Endothelial cell of umbilical vein (primary cell): ENCODE data around the gene MYL3. TPM values are rescaled to one million over a fixed set of nuclear protein-coding genes. Genes with fewer than 3 reads are reported as not detected.

Experiments
- BruUV-seq: library from RNA; stranded (reverse); fragments of 400-500 nt; replicated peaks from 2 replicates; lab custom pipeline; 2021; lab: Mats Ljungman, UMichigan
- CTCF ChIA-PET: fragments of 300-600, 350-600 bp; sonication (Branson Sonifier 250); formaldehyde crosslinking; loops from one replicate; lab custom pipeline; 2021; ENCODE audit warnings: antibody characterized with exemption, inconsistent platforms; lab: Charles Lee
- POLR2A ChIA-PET: fragments of 300-600, 350-600 bp; sonication (Branson Sonifier 250); formaldehyde crosslinking; loops from one replicate; lab custom pipeline; 2021; ENCODE audit warnings: antibody characterized with exemption, inconsistent platforms; lab: Charles Lee
- DNase-seq: peaks from one replicate; pipeline ENCODE4 v3.0.0-alpha.2; 2011; ENCODE audit warnings: low read depth, low spot score
- FAIRE-seq: peaks from 2 replicates; lab custom pipeline; 2011; peaks lifted over from hg19 to GRCh38; lab: Jason Lieb, UNC
- H2AFZ ChIP-seq: 2 replicates; pipeline ENCODE4 v1.6.0; 2012; ENCODE audit warnings: low read depth, low read length, control low read depth, inconsistent platforms
- H3K27ac ChIP-seq: 2 replicates; pipeline ENCODE4 v1.5.1; 2011; ENCODE audit warnings: low read depth, mild to moderate bottlenecking, control low read depth, low read length, moderate library complexity; ENCODE audit not compliant: insufficient read depth
- H3K27me3 ChIP-seq, 2 experiments: 2 replicates each; pipeline versions ENCODE4 v1.6.0 to v1.6.1; 2011; ENCODE audit warnings: low read length in 2 of 2, mixed read lengths in 1 of 2; ENCODE audit not compliant: control insufficient read depth in 2 of 2, insufficient read depth in 2 of 2
- H3K36me3 ChIP-seq, 2 experiments: 2 replicates in 1 of 2; 3 replicates in 1 of 2; pipeline ENCODE4 v1.5.1; 2011; ENCODE audit warnings: low read length in 2 of 2, mild to moderate bottlenecking in 1 of 2, moderate library complexity in 1 of 2; ENCODE audit not compliant: control insufficient read depth in 2 of 2, insufficient read depth in 2 of 2; ENCODE audit errors: extremely low read depth in 1 of 2
- H3K4me1 ChIP-seq: 3 replicates; pipeline ENCODE4 v1.5.1; 2011; ENCODE audit warnings: mild to moderate bottlenecking, low read length; ENCODE audit not compliant: control insufficient read depth, insufficient read depth; ENCODE audit errors: extremely low read depth
- H3K4me2 ChIP-seq: 2 replicates; pipeline ENCODE4 v1.6.1; 2011; ENCODE audit warnings: low read length, control low read depth, mixed read lengths; ENCODE audit not compliant: insufficient read depth
- H3K4me3 ChIP-seq, 3 experiments: fragments of 200-600 bp in 1 of 3; sonication (generic), shearing (Covaris generic) in 1 of 3; replicated peaks in 1 of 3; 2 replicates each; pipeline ENCODE4 v1.5.1; 2011 to 2016; ENCODE audit warnings: control low read depth in 3 of 3, low read length in 3 of 3, mild to moderate bottlenecking in 2 of 3, inconsistent platforms in 1 of 3, low read depth in 1 of 3, moderate library complexity in 1 of 3; ENCODE audit not compliant: insufficient read depth in 1 of 3
- H3K79me2 ChIP-seq: 2 replicates; pipeline ENCODE4 v1.6.0; 2012; ENCODE audit warnings: low read length, inconsistent platforms; ENCODE audit not compliant: control insufficient read depth, insufficient read depth
- H3K9ac ChIP-seq: replicated peaks from 2 replicates; pipeline ENCODE3; 2011; ENCODE audit warnings: low read length, control low read depth; ENCODE audit not compliant: insufficient read depth; ENCODE audit errors: extremely low read depth
- H3K9me1 ChIP-seq: replicated peaks from 3 replicates; pipeline ENCODE4 v1.6.0; 2011; ENCODE audit warnings: mild to moderate bottlenecking, low read length; ENCODE audit not compliant: control insufficient read depth, insufficient read depth; ENCODE audit errors: extremely low read depth
- H3K9me3 ChIP-seq: replicated peaks from 2 replicates; pipeline ENCODE4 v1.5.1; 2012; ENCODE audit warnings: low read length, inconsistent platforms; ENCODE audit not compliant: control insufficient read depth, insufficient read depth
- H4K20me1 ChIP-seq: replicated peaks from 2 replicates; pipeline ENCODE3; 2011; ENCODE audit warnings: mild to moderate bottlenecking, low read length; ENCODE audit not compliant: control insufficient read depth, insufficient read depth; ENCODE audit errors: extremely low read depth
- EZH2 ChIP-seq: IDR thresholded peaks from 2 replicates; pipeline ENCODE4 v1.6.1; 2012; ENCODE audit warnings: borderline replicate concordance, low read depth, mild to moderate bottlenecking, moderate library complexity, low read length, inconsistent platforms; ENCODE audit not compliant: severe bottlenecking
- FOS ChIP-seq: IDR thresholded peaks from 2 replicates; pipeline ENCODE4 v1.6.1; 2011; ENCODE audit warnings: mild to moderate bottlenecking, low read length, moderate library complexity, borderline replicate concordance; ENCODE audit not compliant: insufficient read depth
- GATA2 ChIP-seq: IDR thresholded peaks from 2 replicates; pipeline ENCODE4 v1.7.0; 2011; ENCODE audit warnings: low read depth, mild to moderate bottlenecking, moderate library complexity, mixed read lengths, low read length; ENCODE audit not compliant: insufficient read length, insufficient read depth
- JUN ChIP-seq: IDR thresholded peaks from 2 replicates; pipeline ENCODE4 v1.6.1; 2011; ENCODE audit warnings: borderline replicate concordance, low read depth; ENCODE audit not compliant: insufficient read length, insufficient read depth
- MYC ChIP-seq: IDR thresholded peaks from one replicate; pipeline ENCODE4 v1.6.1; 2011; ENCODE audit warnings: mild to moderate bottlenecking, low read depth, low read length
- POLR2A ChIP-seq: IDR thresholded peaks from 2 replicates; pipeline ENCODE4 v1.6.1; 2012; ENCODE audit warnings: low read depth, mild to moderate bottlenecking, control low read depth, low read length
- POLR2AphosphoS5 ChIP-seq: IDR thresholded peaks from 2 replicates; pipeline ENCODE4 v1.6.1; 2012; ENCODE audit warnings: low read depth, mild to moderate bottlenecking, control low read depth, low read length, moderate library complexity; ENCODE audit not compliant: insufficient read depth
- dilution Hi-C: fragments of 300-500 bp; cut with MboI; formaldehyde crosslinking; loops from one replicate; pipeline ENCODE4 v1.15.0; 2019; ENCODE audit warnings: low sequenced_read_pairs; ENCODE audit not compliant: extremely low pct_ligation_motif_present
- intact Hi-C: fragments of 100-400 bp; cut with micrococcal nuclease; formaldehyde crosslinking; loops from one replicate; pipeline ENCODE4 v1.10.0; 2022
- polyA plus RNA-seq, 4 experiments: library from polyadenylated mRNA; depleted of rRNA in 3 of 4; stranded (reverse) in 3 of 4; unstranded in 1 of 4; fragments of >200 nt; gene quantifications; 2 replicates each; pipeline versions ENCODE4 v1.2.1 to v1.2.3, GENCODE V29; 2011 to 2012; ENCODE audit warnings: missing spikeins in 1 of 4
- total RNA-seq: library from RNA; stranded (reverse); gene quantifications from 2 replicates; pipeline ENCODE4 v1.2.3, GENCODE V29; 2021
- TF ChIP-seq, protein P1 (sequence below), 2 donors: IDR thresholded peaks; 1 replicate in 1 of 2; 2 replicates in 1 of 2; pipeline ENCODE4 v1.5.1; 2011; ENCODE audit warnings: low read length in 2 of 2, mild to moderate bottlenecking in 2 of 2, moderate library complexity in 2 of 2, control low read depth in 1 of 2, inconsistent platforms in 1 of 2, low read depth in 1 of 2; ENCODE audit not compliant: insufficient read depth in 1 of 2; ENCODE audit errors: extremely low read depth in 1 of 2
- TF ChIP-seq, protein P2 (sequence below): IDR thresholded peaks from 2 replicates; pipeline ENCODE4 v1.6.1; 2011; ENCODE audit not compliant: insufficient read depth, insufficient read length

Gene MYL3
- total and polyA plus RNA-seq, 2 donors (not counting 3 experiments of a cell fraction or from before 2014, with no cell fraction given), result not detected

DNA sequence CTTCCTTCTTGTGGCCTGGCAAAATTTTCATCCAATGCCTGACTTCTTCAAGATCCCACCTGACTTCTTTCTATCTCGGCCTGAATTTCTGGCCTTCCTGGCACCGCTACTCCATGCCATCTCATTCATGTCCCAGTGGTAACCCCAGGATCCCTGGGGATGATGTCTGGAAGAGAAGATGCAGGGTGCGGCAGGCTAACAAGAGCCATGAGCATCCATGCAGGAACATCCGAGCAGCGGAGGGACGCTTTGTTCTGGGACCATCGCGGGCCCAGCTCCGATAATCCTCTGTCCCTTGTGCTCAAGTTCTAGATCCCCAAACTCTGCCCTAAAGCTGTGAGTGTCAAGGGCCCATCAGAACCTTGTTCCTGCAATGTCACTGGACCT, 10.9 kb downstream of the MYL3 start:
- DNase-seq (no peak), FAIRE-seq (no peak)
- Histone ChIP-seq H3K36me3 (no peaks in the 10 kb centered on the region), H3K4me2 (no peak overlapping the region), H3K9ac (no peak overlapping the region), H3K27me3 (peaks cover 0 to 2% of the 10 kb centered on the region in 2 experiments), H4K20me1 (no peaks in the 10 kb centered on the region), H3K4me1 (no peaks in the 10 kb centered on the region), H3K9me3 (no peaks in the 10 kb centered on the region), H3K4me3 (no peak overlapping the region), H3K9me1 (no peaks in the 10 kb centered on the region), H3K79me2 (no peaks in the 10 kb centered on the region), H2AFZ (no peak overlapping the region), H3K27ac (no peak overlapping the region)
- CTCF ChIA-PET, result no interaction called here
- POLR2A ChIA-PET, result no interaction called here
- BruUV-seq, result no TSS peak
- dilution Hi-C loops (no loop called here), intact Hi-C loops (no loop called here)
- TF ChIP-seq FOS, result no peak
- TF ChIP-seq JUN, result no peak
- TF ChIP-seq POLR2A, result no peak
- TF ChIP-seq, protein P1, sequence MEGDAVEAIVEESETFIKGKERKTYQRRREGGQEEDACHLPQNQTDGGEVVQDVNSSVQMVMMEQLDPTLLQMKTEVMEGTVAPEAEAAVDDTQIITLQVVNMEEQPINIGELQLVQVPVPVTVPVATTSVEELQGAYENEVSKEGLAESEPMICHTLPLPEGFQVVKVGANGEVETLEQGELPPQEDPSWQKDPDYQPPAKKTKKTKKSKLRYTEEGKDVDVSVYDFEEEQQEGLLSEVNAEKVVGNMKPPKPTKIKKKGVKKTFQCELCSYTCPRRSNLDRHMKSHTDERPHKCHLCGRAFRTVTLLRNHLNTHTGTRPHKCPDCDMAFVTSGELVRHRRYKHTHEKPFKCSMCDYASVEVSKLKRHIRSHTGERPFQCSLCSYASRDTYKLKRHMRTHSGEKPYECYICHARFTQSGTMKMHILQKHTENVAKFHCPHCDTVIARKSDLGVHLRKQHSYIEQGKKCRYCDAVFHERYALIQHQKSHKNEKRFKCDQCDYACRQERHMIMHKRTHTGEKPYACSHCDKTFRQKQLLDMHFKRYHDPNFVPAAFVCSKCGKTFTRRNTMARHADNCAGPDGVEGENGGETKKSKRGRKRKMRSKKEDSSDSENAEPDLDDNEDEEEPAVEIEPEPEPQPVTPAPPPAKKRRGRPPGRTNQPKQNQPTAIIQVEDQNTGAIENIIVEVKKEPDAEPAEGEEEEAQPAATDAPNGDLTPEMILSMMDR (IDR thresholded peaks at IDR 0.05; ENCODE audit: extremely low read depth in 1 of 2, insufficient read depth in 1 of 2, low read depth in 1 of 2, low read length in 2 of 2), result no peak
- no peak for TF ChIP-seq MYC
- no peak for TF ChIP-seq GATA2
- TF ChIP-seq, protein P2, sequence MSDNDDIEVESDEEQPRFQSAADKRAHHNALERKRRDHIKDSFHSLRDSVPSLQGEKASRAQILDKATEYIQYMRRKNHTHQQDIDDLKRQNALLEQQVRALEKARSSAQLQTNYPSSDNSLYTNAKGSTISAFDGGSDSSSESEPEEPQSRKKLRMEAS, result no peak
- TF ChIP-seq POLR2AphosphoS5, result no peak
- no peak for TF ChIP-seq EZH2
